WTC11 (cell line): Measurements from ENCODE around the gene SOX6.

ENCODE experiments used
- CBFB ChIP-seq: sonication (generic); formaldehyde crosslinking; IDR thresholded peaks from 2 replicates; pipeline ENCODE4 v1.8.1; 2022; ENCODE audit warnings: mild to moderate bottlenecking, low read depth, missing genetic modification reagents
- IRF2 ChIP-seq: sonication (generic); formaldehyde crosslinking; IDR thresholded peaks from 2 replicates; pipeline ENCODE4 v1.8.0; 2022; ENCODE audit warnings: low read depth, missing genetic modification reagents, borderline replicate concordance
- TF ChIP-seq, protein P1 (sequence below): fragments of 200-600 bp; IDR thresholded peaks from 2 replicates; pipeline ENCODE4 v1.8.0; 2022; ENCODE audit warnings: antibody characterized with exemption
- TF ChIP-seq, protein P2 (sequence below): sonication (generic); formaldehyde crosslinking; IDR thresholded peaks from 2 replicates; pipeline ENCODE4 v1.8.0; 2022; ENCODE audit warnings: mild to moderate bottlenecking, missing genetic modification reagents

DNA sequence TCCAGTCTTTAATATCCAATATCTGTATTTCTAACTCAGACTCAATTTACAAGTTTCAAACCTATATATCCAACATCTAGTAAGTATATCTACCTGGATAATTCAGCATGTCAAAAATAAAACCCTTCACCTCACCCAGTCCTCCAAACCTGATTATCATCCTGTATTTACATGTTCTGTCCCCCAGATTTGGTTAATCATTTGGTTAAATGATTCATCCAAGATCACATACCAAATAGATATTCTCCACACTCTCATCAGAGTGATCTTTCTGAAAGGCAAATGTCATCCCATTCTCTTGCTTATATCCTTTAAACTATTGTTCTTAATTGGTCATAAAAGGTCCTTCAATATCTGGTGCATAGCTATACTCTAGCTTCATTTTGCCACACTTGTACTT is 199.0 kb downstream of the SOX6 start:
- TF ChIP-seq CBFB (no peak), IRF2 (CRISPR knock-in tag) (no peak)
- TF ChIP-seq, protein P1, sequence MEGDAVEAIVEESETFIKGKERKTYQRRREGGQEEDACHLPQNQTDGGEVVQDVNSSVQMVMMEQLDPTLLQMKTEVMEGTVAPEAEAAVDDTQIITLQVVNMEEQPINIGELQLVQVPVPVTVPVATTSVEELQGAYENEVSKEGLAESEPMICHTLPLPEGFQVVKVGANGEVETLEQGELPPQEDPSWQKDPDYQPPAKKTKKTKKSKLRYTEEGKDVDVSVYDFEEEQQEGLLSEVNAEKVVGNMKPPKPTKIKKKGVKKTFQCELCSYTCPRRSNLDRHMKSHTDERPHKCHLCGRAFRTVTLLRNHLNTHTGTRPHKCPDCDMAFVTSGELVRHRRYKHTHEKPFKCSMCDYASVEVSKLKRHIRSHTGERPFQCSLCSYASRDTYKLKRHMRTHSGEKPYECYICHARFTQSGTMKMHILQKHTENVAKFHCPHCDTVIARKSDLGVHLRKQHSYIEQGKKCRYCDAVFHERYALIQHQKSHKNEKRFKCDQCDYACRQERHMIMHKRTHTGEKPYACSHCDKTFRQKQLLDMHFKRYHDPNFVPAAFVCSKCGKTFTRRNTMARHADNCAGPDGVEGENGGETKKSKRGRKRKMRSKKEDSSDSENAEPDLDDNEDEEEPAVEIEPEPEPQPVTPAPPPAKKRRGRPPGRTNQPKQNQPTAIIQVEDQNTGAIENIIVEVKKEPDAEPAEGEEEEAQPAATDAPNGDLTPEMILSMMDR: no peak
- TF ChIP-seq, protein P2, sequence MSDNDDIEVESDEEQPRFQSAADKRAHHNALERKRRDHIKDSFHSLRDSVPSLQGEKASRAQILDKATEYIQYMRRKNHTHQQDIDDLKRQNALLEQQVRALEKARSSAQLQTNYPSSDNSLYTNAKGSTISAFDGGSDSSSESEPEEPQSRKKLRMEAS (CRISPR knock-in tag): no peak
